NB4 (cell line): ENCODE data around the gene CTDSPL.

Experiments
- DNase-seq: peaks from one replicate; pipeline ENCODE4 v3.0.0; 2010; ENCODE audit warnings: low read depth
- H3K4me3 ChIP-seq: one replicate; pipeline ENCODE4 v1.5.1; 2011; ENCODE audit warnings: mild to moderate bottlenecking, low read depth, low read length, moderate library complexity
- MYC ChIP-seq: IDR thresholded peaks from 2 replicates; pipeline ENCODE4 v1.6.1; 2011; ENCODE audit warnings: low read depth, low read length
- POLR2A ChIP-seq: IDR thresholded peaks from 2 replicates; pipeline ENCODE4 v1.6.1; 2011; ENCODE audit warnings: mild to moderate bottlenecking; ENCODE audit not compliant: insufficient read length; ENCODE audit errors: extremely low read depth
- TF ChIP-seq, protein P1 (sequence below): IDR thresholded peaks from one replicate; pipeline ENCODE4 v1.5.1; 2012; ENCODE audit warnings: low read depth, low read length
- TF ChIP-seq, protein P2 (sequence below): IDR thresholded peaks from 2 replicates; pipeline ENCODE4 v1.6.1; 2011; ENCODE audit warnings: low read depth, low read length

CTDSPL gene

DNA sequence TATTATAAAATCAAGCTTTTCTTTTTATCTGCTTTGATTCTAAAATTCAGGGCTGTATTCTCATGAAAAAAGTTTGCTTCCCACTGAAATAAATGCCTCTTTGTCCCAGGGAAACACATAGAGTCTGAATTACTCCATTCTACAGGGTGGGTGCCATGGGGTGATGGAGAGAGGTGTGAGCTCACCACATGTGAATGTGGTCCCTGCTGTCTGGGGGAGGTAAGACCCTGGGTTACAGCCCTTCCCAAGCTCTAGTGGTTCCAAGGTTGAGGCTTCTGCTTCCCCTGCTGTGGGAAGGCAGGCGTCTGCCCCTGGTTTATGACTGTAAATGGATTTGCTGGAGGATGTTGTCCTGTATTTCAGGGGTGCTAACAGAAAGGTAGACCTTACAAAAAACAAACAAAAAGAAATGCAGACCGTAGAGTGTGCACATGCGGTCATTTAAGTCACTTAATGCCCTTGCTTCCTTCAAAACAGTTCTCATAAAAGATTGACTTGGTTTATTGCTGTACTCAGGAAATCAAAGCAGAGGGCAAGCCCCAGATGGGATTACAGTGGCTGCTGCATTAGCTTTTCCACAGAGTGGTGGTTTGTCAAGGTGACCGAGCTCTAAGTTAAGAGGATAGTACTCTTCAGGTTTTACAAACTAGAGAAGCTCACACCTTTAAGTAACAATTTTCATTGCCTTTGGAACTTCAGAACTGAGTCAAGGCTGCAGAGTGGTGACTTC, 49.2 kb downstream of the CTDSPL start:
- no peak for DNase-seq
- no peak overlapping the region for H3K4me3 ChIP-seq
- TF ChIP-seq POLR2A (no peak), MYC (no peak)
- TF ChIP-seq, protein P1, sequence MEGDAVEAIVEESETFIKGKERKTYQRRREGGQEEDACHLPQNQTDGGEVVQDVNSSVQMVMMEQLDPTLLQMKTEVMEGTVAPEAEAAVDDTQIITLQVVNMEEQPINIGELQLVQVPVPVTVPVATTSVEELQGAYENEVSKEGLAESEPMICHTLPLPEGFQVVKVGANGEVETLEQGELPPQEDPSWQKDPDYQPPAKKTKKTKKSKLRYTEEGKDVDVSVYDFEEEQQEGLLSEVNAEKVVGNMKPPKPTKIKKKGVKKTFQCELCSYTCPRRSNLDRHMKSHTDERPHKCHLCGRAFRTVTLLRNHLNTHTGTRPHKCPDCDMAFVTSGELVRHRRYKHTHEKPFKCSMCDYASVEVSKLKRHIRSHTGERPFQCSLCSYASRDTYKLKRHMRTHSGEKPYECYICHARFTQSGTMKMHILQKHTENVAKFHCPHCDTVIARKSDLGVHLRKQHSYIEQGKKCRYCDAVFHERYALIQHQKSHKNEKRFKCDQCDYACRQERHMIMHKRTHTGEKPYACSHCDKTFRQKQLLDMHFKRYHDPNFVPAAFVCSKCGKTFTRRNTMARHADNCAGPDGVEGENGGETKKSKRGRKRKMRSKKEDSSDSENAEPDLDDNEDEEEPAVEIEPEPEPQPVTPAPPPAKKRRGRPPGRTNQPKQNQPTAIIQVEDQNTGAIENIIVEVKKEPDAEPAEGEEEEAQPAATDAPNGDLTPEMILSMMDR = no peak
- TF ChIP-seq, protein P2, sequence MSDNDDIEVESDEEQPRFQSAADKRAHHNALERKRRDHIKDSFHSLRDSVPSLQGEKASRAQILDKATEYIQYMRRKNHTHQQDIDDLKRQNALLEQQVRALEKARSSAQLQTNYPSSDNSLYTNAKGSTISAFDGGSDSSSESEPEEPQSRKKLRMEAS = no peak

- TF ChIP-seq MYC (no peak), POLR2A (no peak)
- TF ChIP-seq, protein P1 = no peak
- TF ChIP-seq, protein P2 = no peak
- no peak overlapping the region for H3K4me3 ChIP-seq
- DNase-seq = no peak
These were observed 50.5 kb downstream of the CTDSPL start for GRCh38 chr3:37912052-37912733.

DNA sequence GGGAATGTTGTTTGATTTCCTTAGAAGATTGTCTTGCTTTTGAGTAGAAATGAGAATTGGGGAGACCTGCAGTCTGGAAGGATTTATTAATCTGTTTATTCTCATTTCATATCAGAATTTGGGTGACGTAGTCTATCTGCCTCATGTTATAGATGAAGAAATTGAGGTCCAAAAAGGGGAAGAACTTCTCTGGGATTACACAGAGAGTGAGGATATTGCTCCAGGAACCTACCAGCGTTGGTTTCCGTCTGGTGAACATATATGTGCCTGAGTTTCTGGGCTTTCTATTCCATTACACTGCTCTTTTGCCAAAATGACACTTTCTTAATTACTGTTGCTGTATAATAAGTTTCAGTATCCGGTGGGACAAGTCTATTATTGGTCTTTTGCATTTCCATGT, 51.8 kb downstream of the CTDSPL start:
- no peak overlapping the region for H3K4me3 ChIP-seq
- DNase-seq = no peak
- TF ChIP-seq, protein P1 = no peak
- TF ChIP-seq, protein P2 = no peak
- TF ChIP-seq MYC = no peak
- no peak for TF ChIP-seq POLR2A

- DNase-seq = no peak
- TF ChIP-seq, protein P1 = no peak
- TF ChIP-seq, protein P2 = no peak
- no peak for TF ChIP-seq POLR2A
- no peak for TF ChIP-seq MYC
- H3K4me3 ChIP-seq = no peak overlapping the region
These were observed 55.0 kb downstream of the CTDSPL start for GRCh38 chr3:37916685-37917084.

GRCh38 chr3:37918627-37919026, 56.9 kb downstream of the CTDSPL start:
- no peak overlapping the region for H3K4me3 ChIP-seq
- TF ChIP-seq MYC = no peak
- TF ChIP-seq, protein P1 = no peak
- TF ChIP-seq POLR2A = no peak
- TF ChIP-seq, protein P2 = no peak
- no peak for DNase-seq
